ENCODE measurements around the gene MTCH2. TPM values are rescaled to one million over a fixed set of nuclear protein-coding genes. Genes with fewer than 3 reads are reported as not detected.
A peak's percentile ranks its signal among the peaks of the same experiment; 100 is the strongest.

The MTCH2 gene
- total RNA-seq, 1 donor from 2014 or later: 128 TPM

- Mint-ChIP-seq H3K4me1 (no peaks in the 10 kb centered on the region), H3K27ac (no peak overlapping the region), H3K36me3 (ENCODE audit: low read depth) (peaks cover 30% of the 10 kb centered on the region), H3K4me3 (no peak overlapping the region), H3K9me3 (no peaks in the 10 kb centered on the region), H3K27me3 (no peaks in the 10 kb centered on the region)
- no peak for DNase-seq
- intact Hi-C loops (cut with micrococcal nuclease): no loop called here
Measured at GRCh38 chr11:47617417-47617809, 24.9 kb downstream of the MTCH2 start.

- H3K27ac Mint-ChIP-seq: no peak overlapping the region
- intact Hi-C loops (cut with micrococcal nuclease): no loop called here
- H3K4me1 Mint-ChIP-seq: no peaks in the 10 kb centered on the region
- no peaks in the 10 kb centered on the region for H3K9me3 Mint-ChIP-seq
- no peak overlapping the region for H3K4me3 Mint-ChIP-seq
- H3K36me3 Mint-ChIP-seq (ENCODE audit: low read depth): peaks cover 28% of the 10 kb centered on the region
- no peaks in the 10 kb centered on the region for H3K27me3 Mint-ChIP-seq
- peak; percentile 68 for DNase-seq
Measured at GRCh38 chr11:47616726-47617416, 25.5 kb downstream of the MTCH2 start.

DNA sequence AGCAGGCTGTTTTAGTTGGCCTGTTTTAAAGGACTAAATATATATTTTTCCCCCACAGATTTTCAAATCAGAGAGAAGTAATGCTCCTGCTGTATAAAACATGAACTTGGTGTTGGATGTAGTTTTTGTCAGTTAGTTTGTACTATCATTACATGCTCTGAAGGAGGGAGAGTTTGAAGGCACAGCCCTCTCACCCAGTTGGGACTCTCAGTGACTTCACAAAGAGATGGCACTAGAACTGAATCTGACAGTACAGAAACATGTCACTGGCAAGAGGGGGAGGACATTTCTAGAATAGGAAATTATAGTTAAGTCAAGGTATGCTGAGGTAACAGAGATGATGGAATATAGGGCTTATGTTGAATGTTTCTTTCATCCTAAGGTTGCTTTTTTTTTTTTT lies 27.1 kb downstream of the MTCH2 start:
- H3K4me3 Mint-ChIP-seq: no peak overlapping the region
- intact Hi-C loops (cut with micrococcal nuclease): no loop called here
- peaks cover under 1% of the 10 kb centered on the region for H3K4me1 Mint-ChIP-seq
- H3K36me3 Mint-ChIP-seq (ENCODE audit: low read depth): peaks cover 23% of the 10 kb centered on the region
- no peak for DNase-seq
- no peak overlapping the region for H3K27ac Mint-ChIP-seq
- H3K27me3 Mint-ChIP-seq: no peaks in the 10 kb centered on the region
- H3K9me3 Mint-ChIP-seq: no peaks in the 10 kb centered on the region

GRCh38 chr11:47611348-47611794 lies 31.0 kb downstream of the MTCH2 start:
- H3K27me3 Mint-ChIP-seq: no peaks in the 10 kb centered on the region
- intact Hi-C loops (cut with micrococcal nuclease): no loop called here
- H3K4me3 Mint-ChIP-seq: no peak overlapping the region

DNA sequence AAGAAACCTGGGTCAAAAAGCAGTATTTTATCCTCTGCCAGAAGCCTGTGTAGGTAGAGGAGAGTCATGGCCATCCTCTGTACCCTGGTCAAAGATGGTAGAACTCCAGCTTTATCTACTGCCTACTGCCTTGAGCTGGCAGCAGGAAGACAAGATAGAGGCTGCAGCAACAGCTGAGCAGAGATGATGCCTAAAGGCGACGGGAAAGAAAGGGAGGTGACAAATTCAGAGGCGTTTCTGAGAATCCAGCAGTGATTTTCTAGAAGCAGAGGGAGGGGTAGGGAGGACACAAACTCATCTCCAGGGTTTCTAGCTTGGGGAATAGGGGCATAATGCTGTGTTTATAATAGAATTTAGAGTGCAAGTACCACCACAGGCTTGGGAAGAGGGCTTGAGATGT lies 32.7 kb downstream of the MTCH2 start:
- Mint-ChIP-seq H3K27ac (no peak overlapping the region), H3K4me1 (peaks cover 6% of the 10 kb centered on the region), H3K36me3 (ENCODE audit: low read depth) (peaks cover 13% of the 10 kb centered on the region), H3K27me3 (no peaks in the 10 kb centered on the region), H3K9me3 (no peaks in the 10 kb centered on the region), H3K4me3 (no peak overlapping the region)
- intact Hi-C loops (cut with micrococcal nuclease): no loop called here
- DNase-seq: no peak

More at GRCh38 chr11:47611348-47611794, 31.0 kb downstream of the MTCH2 start:
- peaks cover 6% of the 10 kb centered on the region for H3K4me1 Mint-ChIP-seq
- DNase-seq: no peak
- H3K9me3 Mint-ChIP-seq: no peaks in the 10 kb centered on the region
- H3K27ac Mint-ChIP-seq: no peak overlapping the region
- H3K36me3 Mint-ChIP-seq (ENCODE audit: low read depth): peaks cover 14% of the 10 kb centered on the region

- intact Hi-C loops (cut with micrococcal nuclease): no loop called here
- peaks cover 10% of the 10 kb centered on the region for H3K36me3 Mint-ChIP-seq (ENCODE audit: low read depth)
- DNase-seq: no peak
- H3K27me3 Mint-ChIP-seq: no peaks in the 10 kb centered on the region
- H3K4me1 Mint-ChIP-seq: peaks cover 6% of the 10 kb centered on the region
- no peaks in the 10 kb centered on the region for H3K9me3 Mint-ChIP-seq
- H3K4me3 Mint-ChIP-seq: no peak overlapping the region
- no peak overlapping the region for H3K27ac Mint-ChIP-seq
Measured at GRCh38 chr11:47607380-47607779, 35.0 kb downstream of the MTCH2 start.

DNA sequence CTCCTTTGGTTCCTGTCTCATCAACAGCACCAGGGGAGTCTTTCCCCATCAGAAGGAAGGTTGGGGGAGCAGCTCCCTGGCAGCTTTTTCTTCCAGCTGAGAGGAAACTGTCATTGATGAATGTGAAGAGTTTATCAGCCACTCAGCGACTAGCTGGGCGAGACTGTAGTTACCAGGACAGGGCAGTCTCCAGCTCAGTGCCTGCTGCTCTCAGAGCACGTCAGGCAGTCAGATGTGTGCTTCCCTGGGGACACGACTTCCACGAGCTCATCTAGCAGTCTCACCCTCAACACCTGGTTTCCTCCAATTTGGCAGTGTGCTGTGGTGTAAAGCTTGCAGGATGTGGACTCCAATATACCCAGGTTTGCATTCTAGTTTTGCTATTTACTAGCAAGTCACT lies 35.6 kb downstream of the MTCH2 start:
- intact Hi-C loops (cut with micrococcal nuclease): no loop called here
- DNase-seq: no peak
- Mint-ChIP-seq H3K36me3 (ENCODE audit: low read depth) (peaks cover 10% of the 10 kb centered on the region), H3K4me3 (no peak overlapping the region), H3K4me1 (peaks cover 6% of the 10 kb centered on the region), H3K27me3 (no peaks in the 10 kb centered on the region), H3K9me3 (no peaks in the 10 kb centered on the region), H3K27ac (no peak overlapping the region)

DNA sequence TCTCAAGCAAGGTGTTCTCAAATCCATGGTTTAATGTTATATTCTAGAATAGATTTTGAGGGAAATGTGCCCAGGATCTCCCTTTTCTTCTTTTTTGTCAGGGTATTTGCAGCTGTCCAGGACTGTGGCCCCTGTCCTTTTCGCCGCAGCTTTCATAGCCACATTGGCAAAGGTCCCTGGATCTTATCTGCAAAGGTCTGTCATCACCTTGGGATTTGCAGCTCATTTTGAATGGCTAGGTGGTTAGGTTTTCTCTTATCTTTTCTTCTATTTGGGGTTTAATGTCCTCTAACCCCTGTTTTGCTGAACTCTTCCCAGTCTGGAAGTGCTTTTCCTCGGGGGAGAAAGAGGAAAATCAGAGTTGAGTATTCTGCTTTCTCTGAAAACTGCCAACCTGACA lies 36.4 kb downstream of the MTCH2 start:
- Mint-ChIP-seq H3K27me3 (no peaks in the 10 kb centered on the region), H3K27ac (no peak overlapping the region), H3K4me1 (peaks cover 6% of the 10 kb centered on the region), H3K36me3 (ENCODE audit: low read depth) (peaks cover 10% of the 10 kb centered on the region), H3K4me3 (no peak overlapping the region), H3K9me3 (no peaks in the 10 kb centered on the region)
- no peak for DNase-seq
- intact Hi-C loops (cut with micrococcal nuclease): no loop called here

- DNase-seq: no peak
- H3K4me1 Mint-ChIP-seq: peaks cover 3% of the 10 kb centered on the region
- intact Hi-C loops (cut with micrococcal nuclease): no loop called here
- peaks cover 4% of the 10 kb centered on the region for H3K36me3 Mint-ChIP-seq (ENCODE audit: low read depth)
- H3K4me3 Mint-ChIP-seq: no peak overlapping the region
- no peaks in the 10 kb centered on the region for H3K9me3 Mint-ChIP-seq
- no peaks in the 10 kb centered on the region for H3K27me3 Mint-ChIP-seq
- H3K27ac Mint-ChIP-seq: no peak overlapping the region
Measured at GRCh38 chr11:47603295-47603694, 39.1 kb downstream of the MTCH2 start.

DNA sequence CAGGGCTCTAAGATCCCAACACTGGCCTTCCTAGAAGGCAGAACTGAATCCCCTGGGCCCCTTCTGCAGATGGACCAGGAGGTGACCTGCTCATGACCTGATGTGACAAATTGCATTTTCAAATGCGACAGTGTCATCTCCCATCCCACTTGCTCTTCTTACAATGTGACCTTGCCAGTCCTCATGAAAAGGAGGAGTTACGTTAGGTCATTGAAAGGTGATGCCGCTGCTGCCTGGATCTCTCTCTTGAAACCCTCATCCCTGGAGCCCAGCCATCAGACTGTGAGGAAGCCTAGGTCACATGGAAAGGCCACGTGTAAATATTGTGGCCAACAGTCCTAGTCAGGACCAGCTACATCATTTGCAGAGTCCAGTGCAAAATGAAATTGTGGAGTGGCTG lies 42.5 kb downstream of the MTCH2 start:
- no peaks in the 10 kb centered on the region for H3K36me3 Mint-ChIP-seq (ENCODE audit: low read depth)
- H3K4me3 Mint-ChIP-seq: no peak overlapping the region
- intact Hi-C loops (cut with micrococcal nuclease): no loop called here
- no peak for DNase-seq
- H3K27ac Mint-ChIP-seq: no peak overlapping the region
- peaks cover 10% of the 10 kb centered on the region for H3K27me3 Mint-ChIP-seq
- peaks cover 3% of the 10 kb centered on the region for H3K4me1 Mint-ChIP-seq
- no peaks in the 10 kb centered on the region for H3K9me3 Mint-ChIP-seq

- H3K27me3 Mint-ChIP-seq: peaks cover 31% of the 10 kb centered on the region
- H3K4me3 Mint-ChIP-seq: no peak overlapping the region
- intact Hi-C loops (cut with micrococcal nuclease): no loop called here
- H3K9me3 Mint-ChIP-seq: no peaks in the 10 kb centered on the region
- H3K4me1 Mint-ChIP-seq: peaks cover 11% of the 10 kb centered on the region
- H3K36me3 Mint-ChIP-seq (ENCODE audit: low read depth): no peaks in the 10 kb centered on the region
- no peak overlapping the region for H3K27ac Mint-ChIP-seq
- DNase-seq: no peak
Measured at GRCh38 chr11:47595967-47596366, 46.4 kb downstream of the MTCH2 start.

GRCh38 chr11:47595029-47595428 lies 47.3 kb downstream of the MTCH2 start:
- peaks cover 11% of the 10 kb centered on the region for H3K4me1 Mint-ChIP-seq

DNA sequence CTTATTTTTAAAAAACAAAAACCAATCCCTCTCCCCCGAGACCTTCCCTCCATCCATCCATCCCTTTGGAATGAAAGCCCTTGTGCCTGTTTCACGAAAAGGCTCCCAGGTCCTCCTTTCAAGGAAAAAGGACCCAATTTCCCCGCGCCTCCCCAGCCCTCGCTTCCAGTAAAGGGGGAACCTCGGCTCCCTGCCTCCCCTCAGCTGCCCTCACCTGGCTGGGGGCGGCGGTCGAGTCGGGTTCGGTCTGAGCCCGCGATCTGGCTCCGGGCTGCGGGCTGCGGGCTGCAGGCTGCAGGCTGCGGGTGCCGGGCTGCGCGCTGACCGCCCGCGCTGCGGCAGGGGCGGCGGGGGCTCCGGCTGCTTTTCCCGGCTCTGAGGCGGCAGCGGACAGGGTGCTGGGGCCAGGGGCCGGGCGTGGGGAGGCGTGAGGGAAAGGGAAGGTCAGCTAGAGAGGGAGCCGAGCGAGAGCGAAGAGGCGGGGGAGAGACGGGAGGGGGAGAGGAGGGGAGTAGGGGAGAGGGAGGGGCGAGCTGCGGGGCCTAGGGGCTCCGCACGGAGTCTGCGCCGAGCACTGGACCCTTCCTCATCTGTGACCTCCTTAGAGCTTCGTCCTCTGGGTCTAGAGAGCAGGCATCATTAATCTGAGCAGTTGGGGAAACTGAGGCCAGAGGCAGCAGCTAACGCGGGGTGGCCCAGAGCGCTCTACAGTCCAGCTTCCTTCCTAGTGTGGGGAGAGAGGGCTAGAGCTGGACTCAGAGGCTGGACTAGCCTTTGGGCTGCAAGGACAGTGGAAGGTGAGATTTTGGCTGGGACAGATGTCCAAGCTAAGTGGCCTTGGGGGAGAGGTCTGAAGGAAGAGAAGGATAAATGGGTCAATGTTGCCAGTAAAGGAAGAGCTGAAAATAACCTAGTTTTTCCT lies 48.2 kb downstream of the MTCH2 start, which contains the start of gene C1QTNF4:
Gene C1QTNF4 (minus strand): TSS at position 478 of the 922 bp plus-strand sequence. CDS start 3,601 bp downstream, outside the sequence.
- intact Hi-C loops (cut with micrococcal nuclease): no loop called here
- H3K27ac Mint-ChIP-seq: no peak within 1 kb of the TSS
- H3K9me3 Mint-ChIP-seq: no peaks in the 10 kb centered on the region
- peaks cover 11% of the 10 kb centered on the region for H3K4me1 Mint-ChIP-seq
- H3K36me3 Mint-ChIP-seq (ENCODE audit: low read depth): no peaks in the 10 kb centered on the region
- H3K27me3 Mint-ChIP-seq: peaks cover 31% of the 10 kb centered on the region
- peak within 1 kb of the TSS; percentile 30 for H3K4me3 Mint-ChIP-seq
- no peak for DNase-seq

More at GRCh38 chr11:47595029-47595428, 47.3 kb downstream of the MTCH2 start:
- intact Hi-C loops (cut with micrococcal nuclease): no loop called here
- Mint-ChIP-seq H3K27ac (no peak overlapping the region), H3K36me3 (ENCODE audit: low read depth) (no peaks in the 10 kb centered on the region), H3K9me3 (no peaks in the 10 kb centered on the region), H3K27me3 (peaks cover 31% of the 10 kb centered on the region), H3K4me3 (no peak overlapping the region)
- no peak for DNase-seq

GRCh38 chr11:47593492-47593933 lies 48.8 kb downstream of the MTCH2 start:
- Mint-ChIP-seq H3K36me3 (ENCODE audit: low read depth) (no peaks in the 10 kb centered on the region), H3K4me1 (peaks cover 8% of the 10 kb centered on the region), H3K27ac (no peak overlapping the region), H3K27me3 (peaks cover 31% of the 10 kb centered on the region), H3K4me3 (peak overlapping the region; percentile 30), H3K9me3 (no peaks in the 10 kb centered on the region)
- intact Hi-C loops (cut with micrococcal nuclease): no loop called here
- DNase-seq: no peak

Measured in activated CD4-positive, alpha-beta T cell treated with anti-CD3 and anti-CD28 coated beads, Interleukin-2, amount 10 ng/mL, durations not matched to agents 24 days and 14 days (primary cell).